GM23338 (cell line): Measurements from ENCODE around the gene VAV3. TPM values are rescaled to one million over a fixed set of nuclear protein-coding genes. Genes with fewer than 3 reads are reported as not detected.

Experiments
- ATAC-seq: fragments of 200-7000 bp; cut with Tn5 transposase; 3 replicates; pipeline ENCODE4 v1.9.1; 2020
- DNase-seq: peaks from one replicate; pipeline ENCODE4 v3.0.0-alpha.2; 2015; ENCODE audit warnings: low spot score
- H2AFZ ChIP-seq: fragments of 200-600 bp; sonication (generic); 2 replicates; pipeline ENCODE4 v1.8.0; 2016; ENCODE audit warnings: antibody characterized with exemption, mild to moderate bottlenecking, moderate library complexity
- H3F3A ChIP-seq: fragments of 200-600 bp; sonication (generic); replicated peaks from 2 replicates; pipeline ENCODE4 v1.8.0; 2017; ENCODE audit warnings: antibody characterized with exemption, mixed run types, low read depth
- H3K27ac ChIP-seq: fragments of 200-600 bp; sonication (generic); 2 replicates; pipeline ENCODE4 v1.6.1; 2016; ENCODE audit warnings: low read depth
- H3K27me3 ChIP-seq: fragments of 200-600 bp; sonication (generic); 2 replicates; pipeline ENCODE4 v1.8.0; 2016; ENCODE audit warnings: mild to moderate bottlenecking, mixed run types, moderate library complexity; ENCODE audit not compliant: insufficient read depth
- H3K36me3 ChIP-seq: fragments of 200-600 bp; sonication (generic); 2 replicates; pipeline ENCODE4 v1.8.0; 2016; ENCODE audit warnings: mild to moderate bottlenecking; ENCODE audit not compliant: insufficient read depth
- H3K4me1 ChIP-seq: fragments of 200-600 bp; sonication (generic); 2 replicates; pipeline ENCODE4 v1.8.0; 2016; ENCODE audit warnings: mild to moderate bottlenecking, moderate library complexity; ENCODE audit not compliant: insufficient read depth
- H3K4me2 ChIP-seq: fragments of 200-600 bp; sonication (generic); 2 replicates; pipeline ENCODE4 v1.7.1; 2017; ENCODE audit warnings: mixed run types
- H3K4me3 ChIP-seq: fragments of 200-600 bp; sonication (generic); 2 replicates; pipeline ENCODE4 v1.6.1; 2016; ENCODE audit warnings: mixed run types
- H3K79me2 ChIP-seq: fragments of 200-600 bp; sonication (generic); replicated peaks from 2 replicates; pipeline ENCODE4 v1.8.0; 2017; ENCODE audit warnings: mild to moderate bottlenecking; ENCODE audit not compliant: insufficient read depth
- H3K9me2 ChIP-seq: fragments of 200-600 bp; sonication (generic); 2 replicates; pipeline ENCODE4 v1.8.0; 2017; ENCODE audit not compliant: insufficient read depth
- H4K20me1 ChIP-seq: fragments of 200-600 bp; sonication (generic); replicated peaks from 2 replicates; pipeline ENCODE4 v1.8.0; 2017; ENCODE audit warnings: mild to moderate bottlenecking; ENCODE audit not compliant: insufficient read depth
- H3K27ac Mint-ChIP-seq: 2 replicates; pipeline ENCODE4 v1.8.0; 2020; ENCODE audit warnings: inconsistent platforms, mild to moderate bottlenecking, moderate library complexity, mixed read lengths
- H3K27me3 Mint-ChIP-seq: 3 replicates; pipeline ENCODE4 v1.8.0; 2022; ENCODE audit warnings: low read depth, mild to moderate bottlenecking, moderate library complexity, mixed read lengths, inconsistent platforms; ENCODE audit not compliant: insufficient read depth, poor library complexity
- H3K36me3 Mint-ChIP-seq: 3 replicates; pipeline ENCODE4 v1.8.0; 2021; ENCODE audit warnings: low read depth, mild to moderate bottlenecking, inconsistent platforms, moderate library complexity, mixed read lengths
- H3K4me1 Mint-ChIP-seq: 3 replicates; pipeline ENCODE4 v1.8.0; 2020; ENCODE audit warnings: mild to moderate bottlenecking, inconsistent platforms, mixed read lengths
- H3K4me3 Mint-ChIP-seq: 3 replicates; pipeline ENCODE4 v1.8.0; 2021; ENCODE audit warnings: moderate library complexity, mild to moderate bottlenecking, inconsistent platforms, mixed read lengths
- H3K9me3 Mint-ChIP-seq: 3 replicates; pipeline ENCODE4 v1.8.0; 2020; ENCODE audit warnings: moderate library complexity, mild to moderate bottlenecking, inconsistent platforms, mixed read lengths
- CREB1 ChIP-seq: fragments of 250-450 bp; sonication (Bioruptor Pico); IDR thresholded peaks from 2 replicates; pipeline ENCODE4 v1.5.0; 2020; ENCODE audit warnings: low read depth, mild to moderate bottlenecking, moderate library complexity
- CTCF ChIP-seq, 2 experiments: fragments of 200-600 bp in 1 of 2; sonication (generic) in 1 of 2; conservative IDR thresholded peaks; 2 replicates each; pipeline versions ENCODE4 v1.5.1 to v1.6.1; 2016 to 2017; ENCODE audit warnings: antibody characterized with exemption in 2 of 2, low read depth in 2 of 2, mild to moderate bottlenecking in 2 of 2, moderate library complexity in 1 of 2
- ETS1 ChIP-seq: IDR thresholded peaks from 2 replicates; pipeline ENCODE4 v1.6.1; 2016; ENCODE audit warnings: antibody characterized with exemption
- EZH2phosphoT487 ChIP-seq: fragments of 200-600 bp; sonication (generic); IDR thresholded peaks from one replicate; pipeline ENCODE4 v1.8.1; 2018; ENCODE audit warnings: antibody characterized with exemption; ENCODE audit not compliant: unreplicated experiment
- NANOG ChIP-seq: IDR thresholded peaks from 2 replicates; pipeline ENCODE4 v1.6.1; 2016; ENCODE audit warnings: antibody characterized with exemption, borderline replicate concordance
- POLR2AphosphoS5 ChIP-seq: IDR thresholded peaks from 2 replicates; pipeline ENCODE4 v1.6.1; 2016; ENCODE audit warnings: antibody characterized with exemption, low read depth
- REST ChIP-seq: IDR thresholded peaks from one replicate; pipeline ENCODE4 v1.6.1; 2018; ENCODE audit warnings: antibody characterized with exemption; ENCODE audit not compliant: unreplicated experiment
- ZNF331 ChIP-seq: fragments of 250-450 bp; sonication (Bioruptor Pico); IDR thresholded peaks from 2 replicates; pipeline ENCODE4 v1.5.0; 2020; ENCODE audit warnings: low read depth, mild to moderate bottlenecking, moderate library complexity
- polyA plus RNA-seq: library from polyadenylated mRNA; unstranded; fragments of >200 nt; fragmentation: Nextera tagmentation; extraction: Ambion mirVana; gene quantifications from 2 replicates; pipeline ENCODE4 v1.2.1, GENCODE V29; 2016
- total RNA-seq: library from RNA; depleted of rRNA; stranded (reverse); fragments of >200 nt; shearing (Covaris generic); gene quantifications from 2 replicates; pipeline ENCODE4 v1.2.3, GENCODE V29; 2014

The VAV3 gene
- total and polyA plus RNA-seq, 2 experiments from 2014 or later: 3.0 to 11.3 TPM

GRCh38 chr1:107900090-107900945, 64.7 kb downstream of the VAV3 start:
- Mint-ChIP-seq H3K4me3 (no peak overlapping the region), H3K27me3 (no peaks in the 10 kb centered on the region), H3K27ac (no peak overlapping the region; the same call in 1 of the 2 replicates), H3K9me3 (no peaks in the 10 kb centered on the region), H3K4me1 (peaks cover 17% of the 10 kb centered on the region), H3K36me3 (no peaks in the 10 kb centered on the region)
- ATAC-seq: no peak
- DNase-seq: no peak
- H2AFZ ChIP-seq: no peak overlapping the region
- H3K4me2 ChIP-seq: no peak overlapping the region; the same call in 1 of the 2 replicates
- H3K36me3 ChIP-seq: no peaks in the 10 kb centered on the region
- TF ChIP-seq NANOG (no peak), POLR2AphosphoS5 (no peak), EZH2phosphoT487 (no peak), REST (no peak), ZNF331 (no peak), CREB1 (no peak), CTCF (conservative IDR thresholded peaks at IDR 0.05; ENCODE audit: low read depth in 2 of 2) (no peak), ETS1 (no peak)
- H3K4me3 ChIP-seq: no peak overlapping the region
- H4K20me1 ChIP-seq: no peaks in the 10 kb centered on the region
- no peaks in the 10 kb centered on the region for H3K79me2 ChIP-seq
- H3K27me3 ChIP-seq: no peaks in the 10 kb centered on the region
- H3K4me1 ChIP-seq: no peaks in the 10 kb centered on the region
- no peaks in the 10 kb centered on the region for H3F3A ChIP-seq
- H3K27ac ChIP-seq: no peak overlapping the region
- no peaks in the 10 kb centered on the region for H3K9me2 ChIP-seq
